HEK293 (cell line): ENCODE results near the gene GRK3.

ENCODE experiments used
- CTCF ChIA-PET: fragments of 350-600 bp; formaldehyde crosslinking; extraction: SDS; loops from one replicate; lab custom pipeline; 2021; ENCODE audit warnings: antibody characterized with exemption; lab: Yijun Ruan, JAX
- POLR2A ChIA-PET: fragments of 300-600 bp; formaldehyde crosslinking; extraction: SDS; loops from one replicate; lab custom pipeline; 2020; ENCODE audit warnings: antibody characterized with exemption, inconsistent platforms; lab: Yijun Ruan, JAX
- H3K27ac ChIP-seq: fragments of 200-500 bp; sonication (Bioruptor generic); 2 replicates; pipeline ENCODE4 v1.5.1; 2014; ENCODE audit warnings: low read depth, low read length, control low read depth, inconsistent platforms; ENCODE audit errors: extremely low read depth
- H3K36me3 ChIP-seq, 2 experiments: fragments of 200-500 bp in 1 of 2; sonication (Bioruptor generic) in 1 of 2; 1 replicate in 1 of 2; 2 replicates in 1 of 2; pipeline ENCODE4 v1.5.1; 2014 to 2017; ENCODE audit warnings: inconsistent platforms in 2 of 2, low read length in 2 of 2; ENCODE audit not compliant: control insufficient read depth in 2 of 2, insufficient read depth in 1 of 2
- H3K4me1 ChIP-seq: fragments of 200-500 bp; sonication (Bioruptor generic); 2 replicates; pipeline ENCODE4 v1.5.1; 2014; ENCODE audit warnings: mild to moderate bottlenecking, low read length, inconsistent platforms; ENCODE audit not compliant: control insufficient read depth, insufficient read depth
- H3K4me3 ChIP-seq: 2 replicates; pipeline ENCODE4 v1.5.1; 2011; ENCODE audit warnings: low read depth, mild to moderate bottlenecking, control low read depth, low read length, moderate library complexity
- H3K9me3 ChIP-seq: fragments of 200-500 bp; sonication (Bioruptor generic); 2 replicates; pipeline ENCODE4 v1.5.1; 2014; ENCODE audit warnings: low read depth, low read length, inconsistent platforms; ENCODE audit not compliant: control insufficient read depth, insufficient read depth
- CTCF ChIP-seq: fragments of 450-650 bp; formaldehyde crosslinking; IDR thresholded peaks from 2 replicates; pipeline ENCODE4 v1.5.1; 2016; ENCODE audit warnings: missing biosample characterization, missing genetic modification characterization
- GLIS2 ChIP-seq: fragments of 450-650 bp; formaldehyde crosslinking; IDR thresholded peaks from 2 replicates; pipeline ENCODE4 v1.5.1; 2016; ENCODE audit warnings: missing biosample characterization, missing genetic modification characterization
- KLF1 ChIP-seq: fragments of 450-650 bp; formaldehyde crosslinking; IDR thresholded peaks from 2 replicates; pipeline ENCODE4 v1.5.1; 2016; ENCODE audit warnings: missing biosample characterization, missing genetic modification characterization
- KLF16 ChIP-seq: fragments of 450-650 bp; formaldehyde crosslinking; IDR thresholded peaks from 2 replicates; pipeline ENCODE4 v1.5.1; 2017; ENCODE audit warnings: missing biosample characterization, missing genetic modification characterization
- KLF8 ChIP-seq: fragments of 450-650 bp; formaldehyde crosslinking; IDR thresholded peaks from 2 replicates; pipeline ENCODE4 v1.5.1; 2016; ENCODE audit warnings: missing biosample characterization, missing genetic modification characterization
- MEIS1 ChIP-seq: sonication (generic); formaldehyde crosslinking; IDR thresholded peaks from 2 replicates; pipeline ENCODE4 v1.8.1; 2022; ENCODE audit warnings: missing genetic modification reagents, mild to moderate bottlenecking, borderline replicate concordance
- MYNN ChIP-seq: fragments of 450-650 bp; formaldehyde crosslinking; IDR thresholded peaks from 2 replicates; pipeline ENCODE4 v1.5.1; 2016; ENCODE audit warnings: missing biosample characterization, missing genetic modification characterization, borderline replicate concordance
- PBX3 ChIP-seq: sonication (generic); formaldehyde crosslinking; IDR thresholded peaks from 2 replicates; pipeline ENCODE4 v1.8.1; 2022; ENCODE audit warnings: mild to moderate bottlenecking, moderate library complexity, missing genetic modification reagents
- TCF7L2 ChIP-seq: IDR thresholded peaks from 2 replicates; pipeline ENCODE4 v1.6.1; 2011; ENCODE audit warnings: low read depth, mild to moderate bottlenecking, inconsistent platforms, low read length, moderate library complexity, borderline replicate concordance
- TRIM28 ChIP-seq: IDR thresholded peaks from 2 replicates; pipeline ENCODE4 v1.6.1; 2011; ENCODE audit warnings: low read length, control low read depth, borderline replicate concordance
- ZNF10 ChIP-seq: fragments of 450-650 bp; formaldehyde crosslinking; IDR thresholded peaks from 2 replicates; pipeline ENCODE4 v1.5.1; 2017; ENCODE audit warnings: missing biosample characterization, missing genetic modification characterization
- ZNF223 ChIP-seq: fragments of 450-650 bp; formaldehyde crosslinking; IDR thresholded peaks from 2 replicates; pipeline ENCODE4 v1.5.1; 2016; ENCODE audit warnings: missing biosample characterization, missing genetic modification characterization
- ZNF280D ChIP-seq: fragments of 450-650 bp; formaldehyde crosslinking; IDR thresholded peaks from 2 replicates; pipeline ENCODE4 v1.5.1; 2016; ENCODE audit warnings: missing biosample characterization, missing genetic modification characterization
- ZNF302 ChIP-seq: fragments of 450-650 bp; formaldehyde crosslinking; IDR thresholded peaks from 2 replicates; pipeline ENCODE4 v1.5.1; 2016; ENCODE audit warnings: missing biosample characterization, missing genetic modification characterization, low read depth
- ZNF354C ChIP-seq: fragments of 450-650 bp; formaldehyde crosslinking; IDR thresholded peaks from 2 replicates; pipeline ENCODE4 v1.5.1; 2016; ENCODE audit warnings: missing biosample characterization, missing genetic modification characterization, low read depth, borderline replicate concordance
- ZNF366 ChIP-seq: fragments of 450-650 bp; formaldehyde crosslinking; conservative IDR thresholded peaks from 2 replicates; pipeline ENCODE4 v1.5.1; 2016; ENCODE audit warnings: missing biosample characterization, missing genetic modification characterization
- ZNF513 ChIP-seq: fragments of 450-650 bp; IDR thresholded peaks from 2 replicates; pipeline ENCODE4 v1.5.1; 2018; ENCODE audit warnings: missing biosample characterization, missing genetic modification characterization
- ZNF521 ChIP-seq: fragments of 450-650 bp; formaldehyde crosslinking; IDR thresholded peaks from 2 replicates; pipeline ENCODE4 v1.5.1; 2017; ENCODE audit warnings: missing biosample characterization, mild to moderate bottlenecking, missing genetic modification characterization
- ZNF544 ChIP-seq: fragments of 450-650 bp; formaldehyde crosslinking; IDR thresholded peaks from 2 replicates; pipeline ENCODE4 v1.5.0; 2017; ENCODE audit warnings: missing biosample characterization, missing genetic modification characterization
- ZNF560 ChIP-seq: fragments of 450-650 bp; formaldehyde crosslinking; IDR thresholded peaks from 2 replicates; pipeline ENCODE4 v1.5.1; 2017; ENCODE audit warnings: missing biosample characterization, missing genetic modification characterization, borderline replicate concordance
- ZNF670 ChIP-seq: fragments of 450-650 bp; formaldehyde crosslinking; IDR thresholded peaks from 2 replicates; pipeline ENCODE4 v1.5.1; 2016; ENCODE audit warnings: missing biosample characterization, missing genetic modification characterization, low read depth
- ZNF677 ChIP-seq: fragments of 450-650 bp; IDR thresholded peaks from 2 replicates; pipeline ENCODE4 v1.5.0; 2018; ENCODE audit warnings: missing biosample characterization, mild to moderate bottlenecking, missing genetic modification characterization, moderate library complexity
- ZNF707 ChIP-seq: fragments of 450-650 bp; formaldehyde crosslinking; IDR thresholded peaks from 2 replicates; pipeline ENCODE4 v1.5.1; 2016; ENCODE audit warnings: missing biosample characterization, missing genetic modification characterization
- ZNF792 ChIP-seq: fragments of 450-650 bp; formaldehyde crosslinking; IDR thresholded peaks from 2 replicates; pipeline ENCODE4 v1.5.1; 2016; ENCODE audit warnings: missing biosample characterization, missing genetic modification characterization

Gene GRK3

GRCh38 chr22:25753252-25753651, 188.8 kb downstream of the GRK3 start:
- TF ChIP-seq MYNN (tag by site-specific recombination) = no peak
- TF ChIP-seq MEIS1 (CRISPR knock-in tag) = no peak
- no peak for TF ChIP-seq ZNF280D (tag by site-specific recombination)
- TF ChIP-seq KLF1 (tag by site-specific recombination) = no peak
- no peak for TF ChIP-seq ZNF521 (tag by site-specific recombination)
- TF ChIP-seq KLF16 = no peak
- TF ChIP-seq CTCF = no peak
- no peak for TF ChIP-seq ZNF670
- TF ChIP-seq ZNF302 (tag by site-specific recombination) = no peak
- no peak for TF ChIP-seq TCF7L2
- Histone ChIP-seq H3K36me3 (no peaks in the 10 kb centered on the region), H3K9me3 (no peaks in the 10 kb centered on the region), H3K4me1 (no peaks in the 10 kb centered on the region), H3K4me3 (no peak overlapping the region), H3K27ac (no peak overlapping the region)
- ChIA-PET POLR2A (no interaction called here), CTCF (interaction anchor here (1.0 kb wide), 1 partner anchor 20 kb away, joined by 4 read pairs; no protein-coding TSS in a partner anchor)

- ChIA-PET CTCF (interaction anchor here (0.6 kb wide), 1 partner anchor 9 kb away, joined by 3 read pairs; no protein-coding TSS in a partner anchor), POLR2A (no interaction called here)
- no peak for TF ChIP-seq ZNF677 (tag by site-specific recombination)
- TF ChIP-seq ZNF707 (tag by site-specific recombination) = no peak
- TF ChIP-seq GLIS2 (tag by site-specific recombination) = no peak
- TF ChIP-seq ZNF544 = no peak
- no peak for TF ChIP-seq ZNF10 (tag by site-specific recombination)
- no peak for TF ChIP-seq ZNF513 (tag by site-specific recombination)
- TF ChIP-seq ZNF366 = no peak
- TF ChIP-seq PBX3 (CRISPR knock-in tag) = no peak
- TF ChIP-seq KLF8 = no peak
- no peak for TF ChIP-seq ZNF223 (tag by site-specific recombination)
- no peak for TF ChIP-seq ZNF792 (tag by site-specific recombination)
- TF ChIP-seq ZNF560 = no peak
- no peak for TF ChIP-seq ZNF354C (tag by site-specific recombination)
- no peak for TF ChIP-seq TRIM28
- Histone ChIP-seq H3K4me1 (no peaks in the 10 kb centered on the region), H3K27ac (no peak overlapping the region), H3K4me3 (no peak overlapping the region), H3K9me3 (no peaks in the 10 kb centered on the region), H3K36me3 (no peaks in the 10 kb centered on the region)
Measured at GRCh38 chr22:25754527-25755202, 190.2 kb downstream of the GRK3 start.
